ENCODE measurements around the gene GATAD2A.

DNA sequence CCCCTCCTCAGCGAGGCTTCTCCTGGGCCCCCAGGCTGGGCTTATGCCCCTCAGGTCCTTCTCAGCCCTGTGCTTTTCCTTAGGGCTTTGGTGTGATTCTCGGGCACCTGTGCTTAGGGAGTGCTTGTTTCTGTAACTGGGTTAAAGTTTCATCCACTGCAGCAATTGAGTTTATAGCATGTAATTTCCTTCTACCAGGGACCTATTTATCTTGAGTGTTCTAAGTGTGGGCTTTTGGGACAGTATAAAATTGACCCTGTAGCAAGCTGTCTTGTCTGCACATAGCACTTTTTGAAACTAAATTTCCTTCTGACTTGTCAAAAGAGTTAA lies 47.6 kb downstream of the GATAD2A start:
- TF ChIP-seq, protein P1, sequence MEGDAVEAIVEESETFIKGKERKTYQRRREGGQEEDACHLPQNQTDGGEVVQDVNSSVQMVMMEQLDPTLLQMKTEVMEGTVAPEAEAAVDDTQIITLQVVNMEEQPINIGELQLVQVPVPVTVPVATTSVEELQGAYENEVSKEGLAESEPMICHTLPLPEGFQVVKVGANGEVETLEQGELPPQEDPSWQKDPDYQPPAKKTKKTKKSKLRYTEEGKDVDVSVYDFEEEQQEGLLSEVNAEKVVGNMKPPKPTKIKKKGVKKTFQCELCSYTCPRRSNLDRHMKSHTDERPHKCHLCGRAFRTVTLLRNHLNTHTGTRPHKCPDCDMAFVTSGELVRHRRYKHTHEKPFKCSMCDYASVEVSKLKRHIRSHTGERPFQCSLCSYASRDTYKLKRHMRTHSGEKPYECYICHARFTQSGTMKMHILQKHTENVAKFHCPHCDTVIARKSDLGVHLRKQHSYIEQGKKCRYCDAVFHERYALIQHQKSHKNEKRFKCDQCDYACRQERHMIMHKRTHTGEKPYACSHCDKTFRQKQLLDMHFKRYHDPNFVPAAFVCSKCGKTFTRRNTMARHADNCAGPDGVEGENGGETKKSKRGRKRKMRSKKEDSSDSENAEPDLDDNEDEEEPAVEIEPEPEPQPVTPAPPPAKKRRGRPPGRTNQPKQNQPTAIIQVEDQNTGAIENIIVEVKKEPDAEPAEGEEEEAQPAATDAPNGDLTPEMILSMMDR (IDR thresholded peaks at IDR 0.05) = no peak
- TF ChIP-seq POLR2AphosphoS5 (IDR thresholded peaks at IDR 0.05; ENCODE audit: low read depth, low read length) = no peak

Data from Panc1 (cell line).